H1 (cell line): ENCODE results near the gene AP3S1. TPM values are rescaled to one million over a fixed set of nuclear protein-coding genes. Genes with fewer than 3 reads are reported as not detected.

Experiments
- CTCF ChIA-PET: fragments of 300-600 bp; sonication (Branson Sonifier 250); formaldehyde crosslinking; loops from one replicate; lab custom pipeline; 2021; ENCODE audit not compliant: partially characterized antibody; lab: Charles Lee
- POLR2A ChIA-PET: fragments of 300-600 bp; sonication (Branson Sonifier 250); formaldehyde crosslinking; loops from one replicate; lab custom pipeline; 2021; ENCODE audit warnings: inconsistent platforms; ENCODE audit not compliant: partially characterized antibody; lab: Charles Lee
- DNase-seq, 2 experiments: peaks; one replicate each; pipeline versions ENCODE4 v3.0.0 to v3.0.0-alpha.2; 2010 to 2022; ENCODE audit warnings: low spot score in 2 of 2, low read depth in 1 of 2, mixed read lengths in 1 of 2
- FAIRE-seq: peaks from 2 replicates; lab custom pipeline; 2011; peaks lifted over from hg19 to GRCh38; lab: Jason Lieb, UNC
- H2AFZ ChIP-seq: 2 replicates; pipeline ENCODE4 v1.8.1; 2012; ENCODE audit warnings: low read length, inconsistent platforms
- H2AK5ac ChIP-seq: 2 replicates; pipeline ENCODE4 v1.6.1; 2013; ENCODE audit warnings: low read depth, low read length
- H2BK120ac ChIP-seq: replicated peaks from 2 replicates; pipeline ENCODE3; 2013; ENCODE audit warnings: low read depth, low read length, inconsistent platforms
- H2BK12ac ChIP-seq: 2 replicates; pipeline ENCODE4 v1.6.1; 2013; ENCODE audit warnings: low read depth, low read length
- H2BK15ac ChIP-seq: 2 replicates; pipeline ENCODE4 v1.6.1; 2013; ENCODE audit warnings: low read length
- H2BK20ac ChIP-seq: 2 replicates; pipeline ENCODE4 v1.6.1; 2013; ENCODE audit warnings: low read length
- H2BK5ac ChIP-seq: 2 replicates; pipeline ENCODE4 v1.6.1; 2013; ENCODE audit warnings: low read depth, low read length
- H3K14ac ChIP-seq: 2 replicates; pipeline ENCODE4 v1.6.1; 2013; ENCODE audit warnings: inconsistent platforms; ENCODE audit not compliant: insufficient read length
- H3K18ac ChIP-seq: 2 replicates; pipeline ENCODE4 v1.6.1; 2013; ENCODE audit warnings: low read length; ENCODE audit errors: extremely low read depth
- H3K23ac ChIP-seq: 2 replicates; pipeline ENCODE4 v1.6.1; 2013; ENCODE audit warnings: inconsistent platforms; ENCODE audit not compliant: insufficient read length
- H3K23me2 ChIP-seq: 2 replicates; pipeline ENCODE4 v1.6.1; 2013; ENCODE audit warnings: low read depth, low read length
- H3K27ac ChIP-seq: 2 replicates; pipeline ENCODE4 v1.6.1; 2011; ENCODE audit warnings: low read depth, low read length, inconsistent platforms
- H3K27me3 ChIP-seq, 4 experiments: replicated peaks in 1 of 4; 1 replicate in 1 of 4; 2 replicates in 3 of 4; pipeline versions ENCODE4 v1.6.1 to v1.8.1; 2011 to 2013; ENCODE audit warnings: low read length in 3 of 4, mild to moderate bottlenecking in 3 of 4, inconsistent platforms in 2 of 4, mixed read lengths in 2 of 4, moderate library complexity in 1 of 4; ENCODE audit not compliant: control insufficient read depth in 3 of 4, insufficient read depth in 3 of 4; ENCODE audit errors: extremely low read depth in 1 of 4
- H3K36me3 ChIP-seq, 4 experiments: 2 replicates each; pipeline versions ENCODE4 v1.6.1 to v1.8.1; 2011 to 2013; ENCODE audit warnings: mild to moderate bottlenecking in 4 of 4, low read length in 3 of 4, moderate library complexity in 2 of 4, control low read depth in 1 of 4, inconsistent platforms in 1 of 4; ENCODE audit not compliant: insufficient read depth in 4 of 4, control insufficient read depth in 2 of 4
- H3K4ac ChIP-seq: replicated peaks from 2 replicates; pipeline ENCODE3; 2013; ENCODE audit warnings: low read length, low read depth, mixed read lengths, inconsistent platforms; ENCODE audit not compliant: insufficient read length
- H3K4me1 ChIP-seq, 4 experiments: replicated peaks in 1 of 4; 1 replicate in 1 of 4; 2 replicates in 3 of 4; pipeline versions ENCODE4 v1.6.1 to v1.8.1; 2011 to 2013; ENCODE audit warnings: low read length in 3 of 4, inconsistent platforms in 2 of 4, mixed read lengths in 1 of 4; ENCODE audit not compliant: insufficient read depth in 4 of 4, control insufficient read depth in 3 of 4
- H3K4me2 ChIP-seq, 2 experiments: 2 replicates each; pipeline versions ENCODE4 v1.6.1 to v1.8.1; 2011 to 2013; ENCODE audit warnings: low read depth in 2 of 2, low read length in 2 of 2, control low read depth in 1 of 2, inconsistent platforms in 1 of 2, mild to moderate bottlenecking in 1 of 2; ENCODE audit not compliant: insufficient read depth in 1 of 2
- H3K4me3 ChIP-seq, 4 experiments: fragments of 200-600, 300-600 bp in 1 of 4; sonication (generic), shearing (Covaris generic), sonication (Bioruptor Twin) in 1 of 4; 2 replicates each; pipeline versions ENCODE4 v1.5.1 to v1.8.1; 2011 to 2016; ENCODE audit warnings: low read length in 4 of 4, low read depth in 3 of 4, control low read depth in 2 of 4, inconsistent platforms in 2 of 4, mild to moderate bottlenecking in 2 of 4, mixed read lengths in 1 of 4, moderate library complexity in 1 of 4; ENCODE audit not compliant: insufficient read depth in 2 of 4; ENCODE audit errors: extremely low read depth in 1 of 4
- H3K56ac ChIP-seq: replicated peaks from 2 replicates; pipeline ENCODE3; 2013; ENCODE audit warnings: low read depth, mild to moderate bottlenecking, mixed read lengths, low read length, inconsistent platforms; ENCODE audit not compliant: insufficient read length
- H3K79me1 ChIP-seq: 2 replicates; pipeline ENCODE4 v1.6.1; 2013; ENCODE audit warnings: low read depth, low read length, control low read depth
- H3K79me2 ChIP-seq, 2 experiments: 2 replicates each; pipeline versions ENCODE4 v1.6.1 to v1.8.1; 2012 to 2013; ENCODE audit warnings: low read length in 2 of 2, mild to moderate bottlenecking in 2 of 2, inconsistent platforms in 1 of 2; ENCODE audit not compliant: insufficient read depth in 2 of 2, control insufficient read depth in 1 of 2
- H3K9ac ChIP-seq, 4 experiments: replicated peaks in 1 of 4; 1 replicate in 1 of 4; 2 replicates in 3 of 4; pipeline versions ENCODE4 v1.6.1 to v1.8.1; 2011 to 2013; ENCODE audit warnings: low read depth in 3 of 4, low read length in 3 of 4, control low read depth in 2 of 4, mild to moderate bottlenecking in 2 of 4, moderate library complexity in 2 of 4, inconsistent platforms in 1 of 4; ENCODE audit errors: extremely low read depth in 1 of 4
- H3K9me3 ChIP-seq, 2 experiments: 2 replicates each; pipeline versions ENCODE4 v1.6.1 to v1.8.1; 2012 to 2013; ENCODE audit warnings: mild to moderate bottlenecking in 2 of 2, moderate library complexity in 2 of 2, control low read depth in 1 of 2, inconsistent platforms in 1 of 2, low read depth in 1 of 2, low read length in 1 of 2, mixed read lengths in 1 of 2; ENCODE audit not compliant: insufficient read depth in 2 of 2
- H4K20me1 ChIP-seq, 2 experiments: replicated peaks in 1 of 2; 2 replicates each; pipeline versions ENCODE3 to v1.8.1; 2011 to 2013; ENCODE audit warnings: inconsistent platforms in 2 of 2, low read length in 2 of 2, mild to moderate bottlenecking in 1 of 2; ENCODE audit not compliant: insufficient read depth in 2 of 2, control insufficient read depth in 1 of 2
- H4K5ac ChIP-seq: 2 replicates; pipeline ENCODE4 v1.6.1; 2013; ENCODE audit warnings: low read length, low read depth, mixed read lengths, inconsistent platforms; ENCODE audit not compliant: insufficient read length
- H4K8ac ChIP-seq: 2 replicates; pipeline ENCODE4 v1.8.0; 2013; ENCODE audit warnings: mild to moderate bottlenecking, moderate library complexity, low read length, inconsistent platforms; ENCODE audit not compliant: insufficient read depth; ENCODE audit errors: extremely low read depth
- H4K91ac ChIP-seq: replicated peaks from 2 replicates; pipeline ENCODE3; 2013; ENCODE audit warnings: low read length, mixed read lengths, inconsistent platforms; ENCODE audit not compliant: insufficient read length
- CBX8 ChIP-seq: fragments of 300-800, 300-1000 bp; sonication (generic); IDR thresholded peaks from 2 replicates; pipeline ENCODE4 v1.7.1; 2016; ENCODE audit warnings: low read depth, low read length, borderline replicate concordance
- CTBP2 ChIP-seq: IDR thresholded peaks from 2 replicates; pipeline ENCODE4 v1.7.0; 2011; ENCODE audit warnings: borderline replicate concordance, mild to moderate bottlenecking, moderate library complexity, mixed read lengths, low read length; ENCODE audit not compliant: insufficient read depth, insufficient read length
- EGR1 ChIP-seq: IDR thresholded peaks from 2 replicates; pipeline ENCODE4 v1.6.1; 2011; ENCODE audit warnings: low read depth, low read length, borderline replicate concordance
- JUN ChIP-seq: IDR thresholded peaks from 2 replicates; pipeline ENCODE4 v1.6.1; 2011; ENCODE audit warnings: low read depth, mild to moderate bottlenecking, improper control_type of control experiment, low read length
- POLR2A ChIP-seq, 2 experiments: IDR thresholded peaks; 1 replicate in 1 of 2; 2 replicates in 1 of 2; pipeline ENCODE4 v1.6.1; 2011; ENCODE audit warnings: low read depth in 2 of 2, low read length in 2 of 2, mild to moderate bottlenecking in 2 of 2; ENCODE audit errors: control extremely low read depth in 1 of 2
- RXRA ChIP-seq: IDR thresholded peaks from 2 replicates; pipeline ENCODE4 v1.6.1; 2011; ENCODE audit warnings: low read depth, mild to moderate bottlenecking, low read length, moderate library complexity; ENCODE audit not compliant: insufficient read depth
- SUZ12 ChIP-seq: fragments of 200-600 bp; sonication (generic); IDR thresholded peaks from 2 replicates; pipeline ENCODE4 v1.6.1; 2012; ENCODE audit warnings: mild to moderate bottlenecking, inconsistent platforms, low read length, moderate library complexity, mixed read lengths
- polyA plus RNA-seq, 7 experiments: library from polyadenylated mRNA; depleted of rRNA in 3 of 7; stranded (reverse) in 5 of 7; unstranded in 2 of 7; fragments of >200 nt in 5 of 7; fragments of 200-250 nt in 2 of 7; gene quantifications; 1 replicate in 5 of 7; 2 replicates in 1 of 7; 4 replicates in 1 of 7; pipeline versions ENCODE4 v1.2.1 to v1.2.3, GENCODE V29; 2011 to 2013; ENCODE audit warnings: missing spikeins in 2 of 7, mixed read lengths in 2 of 7
- total RNA-seq: library from RNA; stranded (reverse); fragmentation: NEBNext Ultra II Directional; extraction: Animal tissue kit (Norgen Biotek cat#: 25700); gene quantifications from 2 replicates; pipeline ENCODE4 v1.2.1, GENCODE V29; 2021

Gene AP3S1
- total and polyA plus RNA-seq, 2 of the 8 experiments (the other 6 are each of a cell fraction or from before 2014, with no cell fraction given) = 26.6 to 72.7 TPM

DNA sequence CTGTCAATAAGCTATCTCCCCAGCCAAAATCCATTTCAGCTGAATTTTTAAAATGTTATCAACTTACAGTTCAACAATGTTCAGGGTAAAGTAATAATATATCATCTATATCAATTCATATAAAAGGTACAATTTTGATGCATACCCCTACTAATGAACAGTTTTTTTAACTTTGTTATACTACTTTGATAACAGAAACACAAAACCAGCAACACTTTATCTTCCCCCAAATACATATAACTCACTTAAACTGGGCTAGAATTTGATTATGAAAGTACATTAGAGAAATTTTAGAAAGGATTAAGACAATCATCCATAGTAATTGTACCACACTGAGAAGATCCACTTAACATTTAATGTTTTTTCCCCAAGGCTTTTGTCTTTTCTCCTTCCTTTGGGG lies 30.3 kb upstream of the AP3S1 start:
- Histone ChIP-seq H3K27me3 (peaks cover 0 to 22% (median 12%) of the 10 kb centered on the region in 4 experiments; a peak in 5 of 7 replicates), H2BK120ac (no peak overlapping the region), H2AK5ac (no peak overlapping the region), H3K4me2 (no peak overlapping the region), H3K14ac (no peak overlapping the region), H3K4ac (no peak overlapping the region), H2BK5ac (no peak overlapping the region), H4K20me1 (peaks cover 0 to 3% of the 10 kb centered on the region in 2 experiments), H3K27ac (no peak overlapping the region), H3K18ac (no peak overlapping the region), H3K79me2 (peaks cover 0 to 3% of the 10 kb centered on the region in 2 experiments; a peak in 1 of 4 replicates), H3K4me1 (peaks cover 0 to 3% (median 1%) of the 10 kb centered on the region in 4 experiments; a peak in 4 of 7 replicates), H2AFZ (no peak overlapping the region), H3K36me3 (peaks cover 0 to 15% (median 1%) of the 10 kb centered on the region in 4 experiments; a peak in 4 of 8 replicates), H3K9me3 (no peaks in the 10 kb centered on the region), H2BK15ac (no peak overlapping the region), H3K23me2 (peaks cover 10% of the 10 kb centered on the region), H3K79me1 (no peaks in the 10 kb centered on the region; the same call in 1 of the 2 replicates), H4K91ac (no peak overlapping the region), H3K9ac (no peak overlapping the region), H2BK12ac (no peak overlapping the region), H3K4me3 (no peak overlapping the region), H4K8ac (no peak overlapping the region), H3K23ac (no peak overlapping the region), H2BK20ac (no peak overlapping the region), H4K5ac (no peak overlapping the region), H3K56ac (no peak overlapping the region)
- TF ChIP-seq SUZ12 (no peak), EGR1 (no peak), JUN (no peak), CBX8 (no peak), CTBP2 (no peak), RXRA (no peak), POLR2A (IDR thresholded peaks at IDR 0.05; ENCODE audit: control extremely low read depth in 1 of 2, low read depth in 2 of 2, low read length in 2 of 2) (no peak)
- FAIRE-seq (no peak), DNase-seq (no peak)
- ChIA-PET POLR2A (no interaction called here), CTCF (no interaction called here)
